ENCODE data around the gene TM9SF1. TPM values are rescaled to one million over a fixed set of nuclear protein-coding genes. Genes with fewer than 3 reads are reported as not detected.
"Not testable (repeated sequence)": the region's sequence is repeated elsewhere in the genome, so short reads cannot be mapped to it uniquely, and the experiment has no call there.

The TM9SF1 gene
- total RNA-seq, 1 experiment from 2014 or later: 44.7 TPM

- no TSS peak for BruUV-seq (replicated peaks)
- intact Hi-C loops (cut with micrococcal nuclease; ENCODE audit: unreplicated experiment) (no loop called here), in situ Hi-C loops (cut with HindIII; ENCODE audit: low pct_unique_long_range_greater_than_20kb, low sequenced_read_pairs) (no loop called here)
- H3K4me3 ChIP-seq (ENCODE audit: low read depth in 2 of 2, low read length in 2 of 2): no peak overlapping the region
- no peak overlapping the region for H3K27ac ChIP-seq (ENCODE audit: low read length)
- DNase-seq (ENCODE audit: low read depth, low spot score) (no peak), ATAC-seq (peak; percentile 63; the same call in 1 of the 2 replicates)
- H3K9me3 ChIP-seq (ENCODE audit: control insufficient read depth, insufficient read depth, low read depth, low read length): no peaks in the 10 kb centered on the region
- TF ChIP-seq SIN3A (IDR thresholded peaks at IDR 0.05; ENCODE audit: borderline replicate concordance, insufficient read depth, low read depth, low read length) (no peak), POLR2AphosphoS5 (IDR thresholded peaks at IDR 0.05; ENCODE audit: low read depth, low read length) (no peak), REST (IDR thresholded peaks at IDR 0.05; ENCODE audit: insufficient read depth in 1 of 2, low read depth in 2 of 2, low read length in 1 of 2) (no peak), TCF7L2 (IDR thresholded peaks at IDR 0.05; ENCODE audit: low read depth, low read length) (no peak)
- TF ChIP-seq, protein P1, sequence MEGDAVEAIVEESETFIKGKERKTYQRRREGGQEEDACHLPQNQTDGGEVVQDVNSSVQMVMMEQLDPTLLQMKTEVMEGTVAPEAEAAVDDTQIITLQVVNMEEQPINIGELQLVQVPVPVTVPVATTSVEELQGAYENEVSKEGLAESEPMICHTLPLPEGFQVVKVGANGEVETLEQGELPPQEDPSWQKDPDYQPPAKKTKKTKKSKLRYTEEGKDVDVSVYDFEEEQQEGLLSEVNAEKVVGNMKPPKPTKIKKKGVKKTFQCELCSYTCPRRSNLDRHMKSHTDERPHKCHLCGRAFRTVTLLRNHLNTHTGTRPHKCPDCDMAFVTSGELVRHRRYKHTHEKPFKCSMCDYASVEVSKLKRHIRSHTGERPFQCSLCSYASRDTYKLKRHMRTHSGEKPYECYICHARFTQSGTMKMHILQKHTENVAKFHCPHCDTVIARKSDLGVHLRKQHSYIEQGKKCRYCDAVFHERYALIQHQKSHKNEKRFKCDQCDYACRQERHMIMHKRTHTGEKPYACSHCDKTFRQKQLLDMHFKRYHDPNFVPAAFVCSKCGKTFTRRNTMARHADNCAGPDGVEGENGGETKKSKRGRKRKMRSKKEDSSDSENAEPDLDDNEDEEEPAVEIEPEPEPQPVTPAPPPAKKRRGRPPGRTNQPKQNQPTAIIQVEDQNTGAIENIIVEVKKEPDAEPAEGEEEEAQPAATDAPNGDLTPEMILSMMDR (IDR thresholded peaks at IDR 0.05): no peak
- no peaks in the 10 kb centered on the region for H3K27me3 ChIP-seq (ENCODE audit: control insufficient read depth, insufficient read depth, low read length)
- ChIA-PET CTCF (no interaction called here), POLR2A (interaction anchor here (0.8 kb wide), 1 partner anchor 42 kb away, joined by 11 read pairs; no protein-coding TSS in a partner anchor)
- peaks cover 4% of the 10 kb centered on the region; the same call in 1 of the 2 replicates for H3K36me3 ChIP-seq (ENCODE audit: control insufficient read depth, insufficient read depth, low read length)
- no peaks in the 10 kb centered on the region for H3K4me1 ChIP-seq (ENCODE audit: control insufficient read depth, insufficient read depth, low read length)
Observed at GRCh38 chr14:24224618-24225071, 29.4 kb upstream of the TM9SF1 start.

DNA sequence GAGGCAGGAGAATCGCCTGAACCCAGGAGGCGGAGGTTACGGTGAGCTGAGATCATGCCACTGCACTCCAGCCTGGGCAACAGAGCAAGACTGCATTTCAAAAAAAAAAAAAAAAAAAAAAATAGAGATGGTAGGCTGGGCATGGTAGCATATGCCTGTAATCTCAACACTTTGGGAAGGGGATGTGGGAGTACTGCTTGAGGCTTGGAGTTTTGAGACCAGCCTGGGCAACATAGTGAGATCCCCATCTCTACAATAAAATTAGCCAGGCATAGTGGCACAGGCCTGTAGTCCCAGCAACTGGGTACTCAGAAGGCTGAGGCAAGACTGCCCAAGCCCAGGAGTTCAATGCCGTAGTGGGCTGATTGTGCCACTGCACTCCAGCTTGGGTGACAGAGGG is 27.7 kb upstream of the TM9SF1 start:
- H3K9me3 ChIP-seq (ENCODE audit: control insufficient read depth, insufficient read depth, low read depth, low read length); H3K27me3 ChIP-seq (ENCODE audit: control insufficient read depth, insufficient read depth, low read length); DNase-seq (ENCODE audit: low read depth, low spot score); H3K4me1 ChIP-seq (ENCODE audit: control insufficient read depth, insufficient read depth, low read length); H3K36me3 ChIP-seq (ENCODE audit: control insufficient read depth, insufficient read depth, low read length); intact Hi-C loops (cut with micrococcal nuclease; ENCODE audit: unreplicated experiment); H3K4me3 ChIP-seq (ENCODE audit: low read depth in 2 of 2, low read length in 2 of 2); BruUV-seq (replicated peaks); CTCF ChIA-PET; in situ Hi-C loops (cut with HindIII; ENCODE audit: low pct_unique_long_range_greater_than_20kb, low sequenced_read_pairs); POLR2A ChIA-PET; H3K27ac ChIP-seq (ENCODE audit: low read length); ATAC-seq: not testable (repeated sequence)

DNA sequence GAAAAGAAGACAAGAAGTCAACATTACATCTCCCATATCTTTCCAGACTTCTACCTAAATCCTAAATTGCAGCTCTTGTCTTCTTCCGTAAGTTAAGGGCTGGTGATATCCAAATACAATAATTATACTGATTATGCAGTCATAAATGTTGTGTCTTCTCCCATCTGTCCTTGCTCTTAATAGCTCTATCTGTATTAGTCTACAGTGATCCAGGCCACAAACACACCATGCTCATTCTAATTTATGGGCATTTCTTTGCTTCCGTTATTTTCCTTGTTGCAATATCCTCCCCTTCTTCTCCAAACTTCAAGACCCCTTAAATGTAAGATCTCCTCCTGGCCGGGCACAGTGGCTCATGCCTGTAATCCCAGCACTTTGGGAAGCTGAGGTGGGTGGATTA is 24.3 kb upstream of the TM9SF1 start:
- H3K9me3 ChIP-seq (ENCODE audit: control insufficient read depth, insufficient read depth, low read depth, low read length): no peaks in the 10 kb centered on the region
- H3K36me3 ChIP-seq (ENCODE audit: control insufficient read depth, insufficient read depth, low read length): peaks cover 5% of the 10 kb centered on the region
- no peaks in the 10 kb centered on the region for H3K27me3 ChIP-seq (ENCODE audit: control insufficient read depth, insufficient read depth, low read length)
- TF ChIP-seq TCF7L2 (IDR thresholded peaks at IDR 0.05; ENCODE audit: low read depth, low read length) (no peak), REST (IDR thresholded peaks at IDR 0.05; ENCODE audit: insufficient read depth in 1 of 2, low read depth in 2 of 2, low read length in 1 of 2) (no peak), POLR2AphosphoS5 (IDR thresholded peaks at IDR 0.05; ENCODE audit: low read depth, low read length) (no peak), SIN3A (IDR thresholded peaks at IDR 0.05; ENCODE audit: borderline replicate concordance, insufficient read depth, low read depth, low read length) (no peak)
- TF ChIP-seq, protein P1 (IDR thresholded peaks at IDR 0.05): no peak
- DNase-seq (ENCODE audit: low read depth, low spot score): no peak
- intact Hi-C loops (cut with micrococcal nuclease; ENCODE audit: unreplicated experiment) (no loop called here), in situ Hi-C loops (cut with HindIII; ENCODE audit: low pct_unique_long_range_greater_than_20kb, low sequenced_read_pairs) (no loop called here)
- H3K27ac ChIP-seq (ENCODE audit: low read length): no peak overlapping the region
- no peak overlapping the region for H3K4me3 ChIP-seq (ENCODE audit: low read depth in 2 of 2, low read length in 2 of 2)
- ChIA-PET POLR2A (no interaction called here), CTCF (interaction anchor here (0.7 kb wide), 2 partner anchors 182 to 212 kb away, joined by 11 to 13 read pairs; no protein-coding TSS in a partner anchor)
- H3K4me1 ChIP-seq (ENCODE audit: control insufficient read depth, insufficient read depth, low read length): no peaks in the 10 kb centered on the region; the same call in none of the 2 replicates
- ATAC-seq: no peak
- BruUV-seq (replicated peaks): no TSS peak

Data from Panc1 (cell line).